Ovary (tissue), 9 donors: Measurements from ENCODE around the gene APOBR. TPM values are rescaled to one million over a fixed set of nuclear protein-coding genes. Genes with fewer than 3 reads are reported as not detected.

ENCODE experiments used
- DNase-seq, 5 donors: peaks; one replicate each; pipeline ENCODE4 v3.0.0-alpha.2; 2019 to 2020
- H3K27ac ChIP-seq, 2 donors: fragments of 200-600 bp; one replicate each; pipeline versions ENCODE4 v1.5.1 to v1.8.0; 2019 to 2022
- H3K27me3 ChIP-seq: fragments of 200-600 bp; one replicate; pipeline ENCODE4 v1.8.0; 2022
- H3K36me3 ChIP-seq: fragments of 200-600 bp; sonication (generic); one replicate; pipeline ENCODE4 v1.5.1; 2019
- H3K4me1 ChIP-seq: one replicate; pipeline ENCODE4 v1.8.1; 2013; ENCODE audit warnings: mild to moderate bottlenecking, moderate library complexity; ENCODE audit not compliant: insufficient read depth
- H3K4me3 ChIP-seq: fragments of 200-600 bp; sonication (generic); one replicate; pipeline ENCODE4 v1.5.1; 2017
- H3K9me3 ChIP-seq, 2 donors: fragments of 200-600 bp in 1 of 2; sonication (generic) in 1 of 2; one replicate each; pipeline versions ENCODE4 v1.5.1 to v1.8.1; 2013 to 2019; ENCODE audit warnings: mild to moderate bottlenecking in 1 of 2, moderate library complexity in 1 of 2
- CTCF ChIP-seq, 3 donors: fragments of 450-650 bp in 2 of 3; fragments of 200-600 bp in 1 of 3; IDR thresholded peaks; one replicate each; pipeline versions ENCODE4 v1.5.1 to v1.8.0; 2016 to 2022; ENCODE audit warnings: antibody characterized with exemption in 3 of 3, mild to moderate bottlenecking in 1 of 3
- EP300 ChIP-seq: sonication (generic); formaldehyde crosslinking; IDR thresholded peaks from one replicate; pipeline ENCODE4 v1.6.1; 2017; ENCODE audit warnings: antibody characterized with exemption
- POLR2A ChIP-seq: fragments of 450-650 bp; IDR thresholded peaks from one replicate; pipeline ENCODE4 v1.6.1; 2017; ENCODE audit warnings: antibody characterized with exemption, mild to moderate bottlenecking, moderate library complexity
- WGBS, 3 donors: extraction: QIAGEN DNeasy Blood & Tissue Kit in 1 of 3; methylation state at CpG; one replicate each; pipeline versions ENCODE4 v1.1.5 to v1.1.7; 2013 to 2017; 5-methylcytosine and 5-hydroxymethylcytosine counted together
- intact Hi-C, 4 donors: fragments of 100-400 bp; cut with DNase I; formaldehyde crosslinking; loops; one replicate each; pipeline versions ENCODE4 v1.11.0 to v1.15.1; 2022 to 2023
- polyA plus RNA-seq, 2 donors: library from polyadenylated mRNA; stranded (reverse); fragments of 200-250 nt in 1 of 2; fragments of 350-450 nt in 1 of 2; fragmentation: Illumina TruSeq in 1 of 2; extraction: RNeasy Lipid Tissue Mini Kit (QIAGEN cat#74804) in 1 of 2; gene quantifications; one replicate each; pipeline ENCODE4 v1.2.3, GENCODE V29; 2013 to 2014
- total RNA-seq, 7 donors: library from RNA; depleted of rRNA in 2 of 7; stranded (reverse); fragments of >200 nt in 2 of 7; fragmentation: NEBNext Ultra II Directional in 3 of 7; extraction: Animal tissue kit (Norgen Biotek cat#: 25700) in 3 of 7; gene quantifications; one replicate each; pipeline versions ENCODE4 v1.1.0 to v1.2.4, GENCODE V29; 2016 to 2023
- donor health status: DM: no; HTN: no; CAD: no; lungs with moderate emphysema.
- donor health status: DM: no; HTN: no; CAD: no.
- donor health status: Bipolar disorder and iron deficiency.
- donor health status: DM: yes; HTN: yes; CAD: no.
- donor health status: DM: no; HTN: no; CAD: no.
- donor health status: DM: yes; HTN: yes; CAD: no.

The APOBR gene
- total and polyA plus RNA-seq, 9 donors, result 0.18 to 1.4 (median 0.48) TPM

- Histone ChIP-seq H3K9me3 (no peaks in the 10 kb centered on the region), H3K4me3 (no peak overlapping the region), H3K36me3 (no peaks in the 10 kb centered on the region), H3K27ac (no peak overlapping the region), H3K27me3 (no peaks in the 10 kb centered on the region), H3K4me1 (no peaks in the 10 kb centered on the region)
- intact Hi-C loops, result no loop called here
- no peak for DNase-seq
- WGBS, 3 donors, result 80 to 83% (median 81%) methylated on average over 2 of the region's 2 CpGs
- TF ChIP-seq POLR2A, result no peak
These were observed 7.8 kb downstream of the APOBR start for GRCh38 chr16:28502290-28502689.

- DNase-seq, result no peak
- TF ChIP-seq EP300, result no peak
- 75 to 78% (median 76%) methylated on average over 15 of the region's 15 CpGs for WGBS, 3 donors
- Histone ChIP-seq H3K27me3 (no peaks in the 10 kb centered on the region), H3K9me3 (no peaks in the 10 kb centered on the region), H3K4me1 (no peaks in the 10 kb centered on the region), H3K36me3 (no peaks in the 10 kb centered on the region), H3K4me3 (no peak overlapping the region), H3K27ac (no peak overlapping the region)
- intact Hi-C loops, result no loop called here
These were observed 9.2 kb downstream of the APOBR start for GRCh38 chr16:28503470-28504259.

- WGBS, 3 donors, result 62 to 83% (median 63%) methylated on average over 8 of the region's 8 CpGs
- TF ChIP-seq EP300 (no peak), CTCF (IDR thresholded peaks at IDR 0.05) (no peak), POLR2A (no peak)
- intact Hi-C loops, result no loop called here
These were observed 10.4 kb downstream of the APOBR start for GRCh38 chr16:28504707-28505404.

GRCh38 chr16:28505489-28506137 is 11.2 kb downstream of the APOBR start:
- Histone ChIP-seq H3K27me3 (no peaks in the 10 kb centered on the region), H3K27ac (no peak overlapping the region), H3K4me3 (no peak overlapping the region), H3K4me1 (no peaks in the 10 kb centered on the region), H3K36me3 (no peaks in the 10 kb centered on the region), H3K9me3 (no peaks in the 10 kb centered on the region)
- WGBS, 3 donors, result 62 to 69% (median 63%) methylated on average over 14 of the region's 14 CpGs
- DNase-seq, result no peak
- intact Hi-C loops, result no loop called here
- TF ChIP-seq CTCF (IDR thresholded peaks at IDR 0.05), result no peak
- no peak for TF ChIP-seq EP300
- no peak for TF ChIP-seq POLR2A

More at GRCh38 chr16:28504707-28505404, 10.4 kb downstream of the APOBR start:
- Histone ChIP-seq H3K27me3 (no peaks in the 10 kb centered on the region), H3K4me1 (no peaks in the 10 kb centered on the region), H3K27ac (no peak overlapping the region), H3K36me3 (no peaks in the 10 kb centered on the region), H3K9me3 (no peaks in the 10 kb centered on the region), H3K4me3 (no peak overlapping the region)
- no peak for DNase-seq

GRCh38 chr16:28511031-28511430 is 16.6 kb downstream of the APOBR start:
- DNase-seq, result no peak
- intact Hi-C loops, result no loop called here
- WGBS, 3 donors, result 86 to 93% (median 88%) methylated on average over 3 of the region's 3 CpGs
- no peaks in the 10 kb centered on the region for H3K36me3 ChIP-seq
- no peak overlapping the region for H3K27ac ChIP-seq
- H3K27me3 ChIP-seq, result no peaks in the 10 kb centered on the region
- H3K9me3 ChIP-seq, result no peaks in the 10 kb centered on the region
- peaks cover 2% of the 10 kb centered on the region for H3K4me1 ChIP-seq
- TF ChIP-seq POLR2A (no peak), EP300 (no peak), CTCF (IDR thresholded peaks at IDR 0.05) (no peak)
- H3K4me3 ChIP-seq, result no peak overlapping the region
